Thyroid gland (tissue), 4 donors: ENCODE results near the gene PODXL. TPM values are rescaled to one million over a fixed set of nuclear protein-coding genes. Genes with fewer than 3 reads are reported as not detected.

Experiments
- DNase-seq, 2 donors: peaks; one replicate each; pipeline ENCODE4 v3.0.0-alpha.2; 2019
- H3K27ac ChIP-seq, 3 donors: fragments of 200-600 bp; sonication (generic); 1 replicate in 2 of 3; 2 replicates in 1 of 3; pipeline ENCODE4 v1.5.1; 2016 to 2019; ENCODE audit warnings: mild to moderate bottlenecking in 1 of 3, moderate library complexity in 1 of 3
- H3K27me3 ChIP-seq: fragments of 200-600 bp; sonication (generic); one replicate; pipeline ENCODE4 v1.5.1; 2019
- H3K36me3 ChIP-seq, 2 donors: fragments of 200-600 bp; sonication (generic); one replicate each; pipeline ENCODE4 v1.5.1; 2016 to 2019
- H3K4me1 ChIP-seq, 2 donors: fragments of 200-600 bp; sonication (generic); one replicate each; pipeline ENCODE4 v1.5.1; 2017 to 2019
- H3K4me3 ChIP-seq, 3 donors: fragments of 200-600 bp; sonication (generic); replicated peaks in 1 of 3; 1 replicate in 2 of 3; 2 replicates in 1 of 3; pipeline ENCODE4 v1.5.1; 2016; ENCODE audit warnings: mild to moderate bottlenecking in 1 of 3
- H3K9me3 ChIP-seq: fragments of 200-600 bp; sonication (generic); one replicate; pipeline ENCODE4 v1.5.1; 2017
- POLR2A ChIP-seq, 2 donors: fragments of 450-650 bp; IDR thresholded peaks; one replicate each; pipeline ENCODE4 v1.6.1; 2017; ENCODE audit warnings: antibody characterized with exemption in 2 of 2, mild to moderate bottlenecking in 2 of 2, moderate library complexity in 1 of 2
- WGBS, 2 donors: methylation state at CpG; one replicate each; pipeline ENCODE4 v1.1.5; 2017; 5-methylcytosine and 5-hydroxymethylcytosine counted together
- intact Hi-C: fragments of 100-400 bp; cut with DNase I; formaldehyde crosslinking; loops from one replicate; pipeline ENCODE4 v1.15.1; 2023
- total RNA-seq, 4 donors: library from RNA; depleted of rRNA; stranded (reverse); fragments of >200 nt; gene quantifications; one replicate each; pipeline ENCODE4 v1.2.3, GENCODE V29; 2016
- TF ChIP-seq, protein P1 (sequence below), 6 experiments: fragments of 200-600 bp in 3 of 6; fragments of 450-650 bp in 3 of 6; sonication (generic) in 3 of 6; IDR thresholded peaks; one replicate each; pipeline ENCODE4 v1.5.1; 2016 to 2019; ENCODE audit warnings: antibody characterized with exemption in 6 of 6, mild to moderate bottlenecking in 2 of 6, inconsistent platforms in 1 of 6, moderate library complexity in 1 of 6

PODXL gene
- total RNA-seq, 4 donors from 2014 or later, result 47.7 to 125 (median 56.3) TPM

DNA sequence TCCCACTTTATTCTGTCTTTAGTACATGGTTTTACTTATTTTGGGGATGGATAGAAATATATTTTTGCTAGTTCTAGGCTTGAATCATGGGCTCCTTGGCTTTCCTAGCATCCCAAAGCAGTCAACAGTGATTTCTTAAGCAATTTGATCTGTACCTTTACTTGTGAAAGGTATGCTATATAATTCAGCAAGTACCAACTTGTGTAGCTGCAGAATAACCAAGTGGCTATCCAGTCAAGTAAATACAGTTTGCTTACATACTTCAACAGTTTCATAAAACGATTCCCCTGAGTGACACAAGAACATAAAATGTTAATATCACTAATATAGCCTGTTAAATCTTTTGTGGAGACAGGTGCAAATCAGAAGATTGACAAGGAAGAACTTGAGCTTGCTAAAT is 67.2 kb downstream of the PODXL start:
- no peaks in the 10 kb centered on the region for H3K27me3 ChIP-seq
- no peak overlapping the region for H3K27ac ChIP-seq
- no peaks in the 10 kb centered on the region for H3K4me1 ChIP-seq
- TF ChIP-seq, protein P1, sequence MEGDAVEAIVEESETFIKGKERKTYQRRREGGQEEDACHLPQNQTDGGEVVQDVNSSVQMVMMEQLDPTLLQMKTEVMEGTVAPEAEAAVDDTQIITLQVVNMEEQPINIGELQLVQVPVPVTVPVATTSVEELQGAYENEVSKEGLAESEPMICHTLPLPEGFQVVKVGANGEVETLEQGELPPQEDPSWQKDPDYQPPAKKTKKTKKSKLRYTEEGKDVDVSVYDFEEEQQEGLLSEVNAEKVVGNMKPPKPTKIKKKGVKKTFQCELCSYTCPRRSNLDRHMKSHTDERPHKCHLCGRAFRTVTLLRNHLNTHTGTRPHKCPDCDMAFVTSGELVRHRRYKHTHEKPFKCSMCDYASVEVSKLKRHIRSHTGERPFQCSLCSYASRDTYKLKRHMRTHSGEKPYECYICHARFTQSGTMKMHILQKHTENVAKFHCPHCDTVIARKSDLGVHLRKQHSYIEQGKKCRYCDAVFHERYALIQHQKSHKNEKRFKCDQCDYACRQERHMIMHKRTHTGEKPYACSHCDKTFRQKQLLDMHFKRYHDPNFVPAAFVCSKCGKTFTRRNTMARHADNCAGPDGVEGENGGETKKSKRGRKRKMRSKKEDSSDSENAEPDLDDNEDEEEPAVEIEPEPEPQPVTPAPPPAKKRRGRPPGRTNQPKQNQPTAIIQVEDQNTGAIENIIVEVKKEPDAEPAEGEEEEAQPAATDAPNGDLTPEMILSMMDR (IDR thresholded peaks at IDR 0.05), result no peak
- no peak for TF ChIP-seq POLR2A (IDR thresholded peaks at IDR 0.05)
- H3K4me3 ChIP-seq, result no peak overlapping the region
- peaks cover 0 to 5% of the 10 kb centered on the region in 2 donors for H3K36me3 ChIP-seq
- no peak for DNase-seq
- WGBS, 2 donors, result 73 to 98% methylated on average over 1 of the region's 1 CpG
- intact Hi-C loops, result no loop called here
- no peaks in the 10 kb centered on the region for H3K9me3 ChIP-seq

DNA sequence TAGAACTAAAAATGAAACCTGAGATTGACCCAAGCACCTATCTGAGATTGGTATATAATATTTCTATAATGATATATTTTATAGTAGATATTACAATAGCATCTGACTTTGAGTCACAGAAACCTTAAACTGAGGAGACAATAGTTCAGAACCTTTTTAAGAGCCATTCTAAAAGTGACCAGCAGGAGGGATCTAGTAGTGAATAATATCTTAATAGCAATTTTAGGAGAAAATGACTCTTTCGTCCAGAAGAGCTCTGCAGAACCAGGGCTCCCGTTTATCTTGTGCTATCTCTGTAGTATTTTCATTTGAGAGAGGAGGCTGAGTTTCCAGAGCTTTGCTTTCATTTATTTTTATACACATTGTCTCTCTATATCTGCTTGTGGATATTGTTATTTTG is 68.1 kb downstream of the PODXL start:
- intact Hi-C loops, result no loop called here
- Histone ChIP-seq H3K27me3 (no peaks in the 10 kb centered on the region), H3K36me3 (peaks cover 0 to 5% of the 10 kb centered on the region in 2 donors), H3K27ac (no peak overlapping the region), H3K4me1 (no peaks in the 10 kb centered on the region), H3K9me3 (no peaks in the 10 kb centered on the region), H3K4me3 (no peak overlapping the region)
- no peak for TF ChIP-seq POLR2A (IDR thresholded peaks at IDR 0.05)
- TF ChIP-seq, protein P1 (IDR thresholded peaks at IDR 0.05), result no peak
- no peak for DNase-seq
- 71 to 73% methylated on average over 2 of the region's 2 CpGs for WGBS, 2 donors

GRCh38 chr7:131487217-131487616 is 69.2 kb downstream of the PODXL start:
- Histone ChIP-seq H3K36me3 (peaks cover 0 to 5% of the 10 kb centered on the region in 2 donors), H3K9me3 (no peaks in the 10 kb centered on the region), H3K27me3 (no peaks in the 10 kb centered on the region), H3K4me1 (no peaks in the 10 kb centered on the region), H3K4me3 (no peak overlapping the region), H3K27ac (no peak overlapping the region)
- intact Hi-C loops, result no loop called here
- DNase-seq, result no peak
- no peak for TF ChIP-seq POLR2A (IDR thresholded peaks at IDR 0.05)
- TF ChIP-seq, protein P1 (IDR thresholded peaks at IDR 0.05), result no peak
- 78 to 91% methylated on average over 1 of the region's 1 CpG for WGBS, 2 donors

- no peak overlapping the region for H3K4me3 ChIP-seq
- H3K9me3 ChIP-seq, result no peaks in the 10 kb centered on the region
- WGBS, 2 donors, result 87 to 90% methylated on average over 2 of the region's 2 CpGs
- no peak for TF ChIP-seq POLR2A (IDR thresholded peaks at IDR 0.05)
- TF ChIP-seq, protein P1 (IDR thresholded peaks at IDR 0.05), result no peak
- no peak for DNase-seq
- intact Hi-C loops, result no loop called here
- no peaks in the 10 kb centered on the region for H3K27me3 ChIP-seq
- H3K36me3 ChIP-seq, result peaks cover 0 to 5% of the 10 kb centered on the region in 2 donors
- H3K4me1 ChIP-seq, result no peaks in the 10 kb centered on the region
- no peak overlapping the region for H3K27ac ChIP-seq
Measured at GRCh38 chr7:131486346-131486745, 70.1 kb downstream of the PODXL start.

DNA sequence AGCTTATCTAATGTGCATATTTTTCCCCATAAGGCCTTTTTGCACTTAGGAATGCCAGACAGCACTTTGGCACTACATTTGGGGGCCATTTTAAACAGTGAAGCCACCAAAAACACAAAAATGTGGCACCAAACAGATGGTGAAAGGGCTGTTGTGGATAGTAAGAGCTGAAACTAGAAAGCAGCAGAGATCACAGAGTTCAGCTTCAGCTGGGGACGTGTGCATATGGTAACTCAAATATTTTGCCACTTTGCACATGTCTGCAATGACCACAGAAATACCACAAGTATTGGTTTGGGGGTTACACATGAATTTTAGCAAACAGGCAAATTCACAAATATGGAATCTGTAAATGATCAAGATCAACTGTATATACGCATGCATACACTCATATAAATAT is 72.8 kb downstream of the PODXL start:
- intact Hi-C loops, result no loop called here
- WGBS, 2 donors, result 99 to 100% methylated on average over 2 of the region's 2 CpGs
- peaks cover 0 to 5% of the 10 kb centered on the region in 2 donors for H3K36me3 ChIP-seq
- no peaks in the 10 kb centered on the region for H3K27me3 ChIP-seq
- no peak for DNase-seq
- no peaks in the 10 kb centered on the region for H3K9me3 ChIP-seq
- H3K4me3 ChIP-seq, result no peak overlapping the region
- peaks cover 7 to 10% of the 10 kb centered on the region in 2 donors for H3K4me1 ChIP-seq
- no peak overlapping the region for H3K27ac ChIP-seq
- TF ChIP-seq POLR2A (IDR thresholded peaks at IDR 0.05), result no peak
- TF ChIP-seq, protein P1 (IDR thresholded peaks at IDR 0.05), result no peak
